PFSK-1 (cell line): ENCODE data around the gene GBP6.

Experiments
- FOXP2 ChIP-seq: optimal IDR thresholded peaks from 2 replicates; pipeline ENCODE3; 2011; ENCODE audit warnings: borderline replicate concordance, control low read depth, inconsistent platforms; ENCODE audit not compliant: insufficient read depth; ENCODE audit errors: extremely low read length, extremely low read depth
- POLR2AphosphoS5 ChIP-seq: IDR thresholded peaks from 2 replicates; pipeline ENCODE4 v1.6.1; 2012; ENCODE audit warnings: low read depth, mild to moderate bottlenecking, control low read depth, low read length, moderate library complexity
- REST ChIP-seq, 2 experiments: IDR thresholded peaks; 2 replicates each; pipeline versions ENCODE4 v1.6.1 to v1.8.0; 2011 to 2012; ENCODE audit warnings: low read depth in 2 of 2, low read length in 2 of 2, control low read depth in 1 of 2, inconsistent platforms in 1 of 2, mild to moderate bottlenecking in 1 of 2, moderate library complexity in 1 of 2; ENCODE audit not compliant: insufficient read depth in 1 of 2
- SIN3A ChIP-seq: IDR thresholded peaks from 2 replicates; pipeline ENCODE4 v1.6.1; 2012; ENCODE audit warnings: mild to moderate bottlenecking, low read length, moderate library complexity, borderline replicate concordance; ENCODE audit not compliant: insufficient read depth
- TAF1 ChIP-seq: IDR thresholded peaks from 2 replicates; pipeline ENCODE4 v1.6.1; 2012; ENCODE audit warnings: low read length, control low read depth, borderline replicate concordance; ENCODE audit not compliant: insufficient read depth

The GBP6 gene

GRCh38 chr1:89358287-89358893, 5.5 kb upstream of the GBP6 start:
- TF ChIP-seq POLR2AphosphoS5: no peak
- no peak for TF ChIP-seq SIN3A
- TF ChIP-seq TAF1: no peak
- no peak for TF ChIP-seq FOXP2
- TF ChIP-seq REST (IDR thresholded peaks at IDR 0.05; ENCODE audit: insufficient read depth in 1 of 2, low read depth in 2 of 2, low read length in 2 of 2): no peak

- TF ChIP-seq TAF1 (no peak), FOXP2 (no peak), SIN3A (no peak), POLR2AphosphoS5 (no peak), REST (IDR thresholded peaks at IDR 0.05; ENCODE audit: insufficient read depth in 1 of 2, low read depth in 2 of 2, low read length in 2 of 2) (no peak)
Observed at GRCh38 chr1:89360716-89361115, 3.1 kb upstream of the GBP6 start.

GRCh38 chr1:89361681-89362080, 2.2 kb upstream of the GBP6 start:
- TF ChIP-seq TAF1: no peak
- TF ChIP-seq FOXP2: no peak
- TF ChIP-seq SIN3A: no peak
- TF ChIP-seq REST (IDR thresholded peaks at IDR 0.05; ENCODE audit: insufficient read depth in 1 of 2, low read depth in 2 of 2, low read length in 2 of 2): no peak
- TF ChIP-seq POLR2AphosphoS5: no peak

GRCh38 chr1:89363196-89363595, 663 bp upstream of the GBP6 start:
- no peak for TF ChIP-seq POLR2AphosphoS5
- TF ChIP-seq TAF1: no peak
- TF ChIP-seq REST (IDR thresholded peaks at IDR 0.05; ENCODE audit: insufficient read depth in 1 of 2, low read depth in 2 of 2, low read length in 2 of 2): no peak
- TF ChIP-seq SIN3A: no peak
- TF ChIP-seq FOXP2: no peak
